ENCODE results near the gene LLGL2.

The LLGL2 gene

DNA sequence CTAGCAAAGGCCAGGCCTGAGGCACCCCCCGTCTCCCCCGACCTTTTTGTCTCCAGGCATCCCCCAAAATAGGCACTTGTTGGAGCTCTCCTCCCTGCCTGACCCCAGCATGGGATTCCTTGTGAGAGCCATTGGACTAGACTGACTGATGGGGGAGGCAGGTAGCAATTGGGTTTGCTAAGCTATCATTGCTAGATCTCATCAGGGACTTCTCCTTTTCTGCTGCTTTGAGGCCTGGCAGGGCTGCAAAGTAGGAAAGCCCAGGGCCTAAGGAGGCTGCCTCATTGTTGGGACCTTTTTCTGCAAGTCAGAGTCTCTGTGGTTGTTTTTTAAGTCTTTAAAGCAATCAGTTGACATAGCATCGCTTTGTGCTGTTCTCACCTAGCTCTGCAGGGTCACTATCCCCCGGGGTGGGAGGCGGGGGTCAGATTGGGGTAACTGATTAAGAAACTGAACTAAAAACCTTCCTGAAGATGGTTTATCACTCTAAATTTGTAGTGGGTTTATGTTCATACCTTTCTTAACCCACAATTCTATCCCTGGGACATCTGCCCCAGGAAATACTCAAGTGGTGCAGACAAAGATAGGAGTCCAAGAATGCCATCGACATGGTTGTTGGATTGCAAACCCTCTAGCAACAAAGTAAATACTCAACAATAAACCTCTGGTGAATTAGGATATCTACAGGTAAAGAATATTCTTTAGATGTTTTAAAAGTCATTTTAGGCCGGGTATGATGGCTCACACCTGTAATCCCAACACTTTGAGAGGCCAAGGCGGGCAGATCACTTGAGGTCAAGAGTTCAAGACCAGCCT lies 28.0 kb downstream of the LLGL2 start:
- no peak for DNase-seq

DNA sequence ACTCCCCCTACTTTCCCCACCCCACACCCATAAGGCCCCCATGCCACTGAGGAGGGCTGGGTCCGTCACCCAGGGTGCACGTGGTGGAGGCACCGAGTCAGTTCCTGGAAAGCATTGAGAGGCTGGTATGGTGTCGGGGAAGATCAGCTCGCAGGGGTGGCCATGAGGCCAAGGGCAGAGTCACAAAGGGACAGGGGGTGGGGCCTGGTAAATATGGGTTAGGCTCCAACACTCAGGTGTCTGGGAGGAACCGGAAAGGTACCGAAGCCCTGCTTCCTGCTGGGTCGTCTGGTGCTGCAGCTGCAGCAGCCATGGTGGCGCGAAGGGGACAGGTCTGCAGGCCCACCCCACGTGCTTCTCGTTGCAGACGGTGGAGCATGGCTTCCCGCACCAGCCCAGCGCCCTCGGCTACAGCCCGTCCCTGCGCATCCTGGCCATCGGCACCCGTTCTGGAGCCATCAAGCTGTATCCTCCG lies 30.2 kb downstream of the LLGL2 start:
- no peak for DNase-seq

DNA sequence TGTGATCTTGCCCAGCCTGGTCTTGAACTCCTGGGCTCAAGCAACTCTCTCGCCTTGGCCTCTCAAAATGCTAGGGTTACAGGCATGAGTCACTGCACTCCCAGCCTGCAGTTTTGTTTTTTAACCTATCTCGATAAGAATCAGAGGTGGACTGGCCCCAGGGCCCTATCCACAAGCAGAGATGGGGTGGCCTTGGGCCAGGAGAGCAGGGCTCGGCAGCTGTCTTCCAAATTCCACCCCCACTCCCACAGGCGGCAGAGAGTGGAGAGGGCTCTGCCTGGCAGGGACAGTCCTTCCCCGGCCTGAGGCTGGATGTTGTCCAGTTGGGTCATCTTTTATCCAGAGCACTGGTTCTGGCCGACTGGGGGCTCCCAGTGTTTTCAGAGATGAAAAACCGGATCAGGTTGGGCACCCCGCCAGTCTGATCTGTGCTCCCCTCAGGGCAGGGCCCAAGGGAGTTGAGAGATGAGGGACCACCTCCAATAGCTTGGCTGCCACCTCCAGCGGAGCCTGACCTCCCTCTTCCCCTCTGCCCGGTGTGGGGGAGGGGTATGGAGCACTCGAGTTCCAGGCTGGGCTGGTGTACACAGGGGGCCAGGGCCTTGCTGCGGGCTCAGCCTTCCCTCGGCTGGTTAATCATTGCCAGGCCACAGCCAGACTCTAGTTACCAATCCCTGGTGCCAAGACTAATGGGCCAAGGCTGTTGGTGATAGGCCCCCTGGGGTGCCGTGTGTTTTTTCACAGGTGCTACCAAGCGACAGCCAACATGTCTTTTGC lies 31.8 kb downstream of the LLGL2 start:
- DNase-seq: no peak

DNA sequence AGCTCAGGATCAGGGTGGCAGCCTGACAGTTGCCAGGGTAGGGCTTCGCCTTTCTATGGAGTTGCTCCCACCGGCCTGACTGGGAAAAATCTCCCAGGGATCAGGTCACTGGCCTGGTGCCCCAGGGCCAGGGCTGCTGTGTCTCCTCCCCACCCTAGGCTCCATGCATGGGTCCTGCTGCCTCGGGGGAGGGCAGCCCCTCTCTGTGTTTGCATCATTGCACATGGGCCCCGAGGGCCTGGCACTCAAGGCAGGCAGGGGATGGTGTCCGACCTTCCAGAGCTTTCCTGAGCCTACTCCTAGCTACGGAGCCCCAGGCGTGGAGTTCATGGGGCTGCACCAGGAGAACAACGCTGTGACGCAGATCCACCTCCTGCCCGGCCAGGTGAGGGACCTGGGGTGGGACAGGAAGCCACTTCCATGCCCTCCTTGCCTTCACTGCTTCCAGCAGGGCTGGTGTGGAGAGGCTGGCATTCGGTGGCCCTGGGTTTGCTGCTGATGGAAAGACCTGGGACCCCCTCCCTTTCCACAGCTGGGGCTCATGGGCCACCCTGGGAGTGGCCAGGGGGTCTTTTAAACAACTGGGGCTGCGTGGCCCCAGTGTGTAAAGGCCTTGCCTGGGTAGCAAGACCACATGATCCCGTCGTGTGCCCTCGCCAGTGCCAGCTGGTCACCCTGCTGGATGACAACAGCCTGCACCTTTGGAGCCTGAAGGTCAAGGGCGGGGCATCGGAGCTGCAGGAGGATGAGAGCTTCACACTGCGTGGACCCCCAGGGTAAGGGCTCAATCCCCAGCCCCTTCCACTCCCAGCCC lies 32.6 kb downstream of the LLGL2 start:
- DNase-seq: no peak

DNA sequence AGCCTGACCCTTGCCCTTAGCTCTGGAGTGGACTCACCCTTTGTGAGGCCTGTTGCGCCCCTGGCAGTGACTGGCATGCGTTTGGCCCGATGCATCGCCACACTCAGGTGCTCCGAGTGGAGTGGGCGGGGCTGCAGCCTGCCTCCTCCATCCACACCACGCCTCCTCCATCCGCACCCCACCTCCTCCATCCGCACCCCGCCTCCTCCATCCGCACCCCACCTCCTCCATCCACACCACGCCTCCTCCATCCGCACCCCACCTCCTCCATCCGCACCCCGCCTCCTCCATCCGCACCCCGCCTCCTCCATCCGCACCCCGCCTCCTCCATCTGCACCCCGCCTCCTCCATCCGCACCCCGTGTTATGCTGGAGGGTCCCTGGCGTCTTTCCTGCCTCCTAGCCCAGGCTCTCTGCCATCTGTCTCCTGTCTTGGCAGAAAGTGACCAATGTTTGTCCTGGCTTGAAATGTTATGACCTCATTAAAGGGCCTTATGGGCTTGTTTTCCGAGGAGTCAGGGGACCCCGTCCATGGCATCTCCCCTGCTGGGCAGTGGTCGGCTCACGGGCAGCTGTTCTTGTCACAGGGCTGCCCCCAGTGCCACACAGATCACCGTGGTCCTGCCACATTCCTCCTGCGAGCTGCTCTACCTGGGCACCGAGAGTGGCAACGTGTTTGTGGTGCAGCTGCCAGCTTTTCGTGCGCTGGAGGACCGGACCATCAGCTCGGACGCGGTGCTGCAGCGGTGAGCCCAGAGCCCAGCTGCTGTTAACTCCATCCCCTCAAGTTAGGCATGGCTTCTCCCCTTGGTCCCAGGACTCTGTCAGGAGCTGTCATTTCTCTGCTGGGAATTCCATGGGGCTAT lies 33.4 kb downstream of the LLGL2 start:
- no peak for DNase-seq

DNA sequence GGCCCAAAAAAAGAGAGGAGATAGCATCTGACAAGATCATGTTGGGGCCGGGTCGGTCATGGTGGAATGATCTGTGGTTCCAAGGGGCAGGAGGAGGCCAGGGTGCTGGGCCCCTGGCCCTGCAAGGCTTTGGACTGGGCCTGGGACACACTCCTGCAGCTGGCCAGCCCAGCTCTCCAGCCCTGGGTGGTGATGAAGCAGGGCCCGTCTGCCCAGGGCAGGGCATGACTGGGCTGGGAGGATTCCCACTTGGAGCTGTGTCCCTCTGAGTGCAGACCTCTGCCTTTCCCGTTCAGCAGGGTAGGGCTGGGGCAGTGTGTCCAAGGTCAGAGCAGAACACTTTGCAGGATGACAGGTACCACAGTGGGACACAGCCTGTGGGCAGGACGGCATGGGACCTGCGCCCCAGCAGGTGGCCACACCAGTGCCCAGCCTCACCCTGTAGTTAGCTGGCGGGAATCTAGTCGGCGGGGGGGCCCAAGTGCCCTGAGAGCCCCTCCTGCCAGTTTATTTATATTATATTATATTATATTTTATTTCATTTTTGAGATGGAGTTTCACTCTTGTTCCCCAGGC lies 34.5 kb downstream of the LLGL2 start:
- DNase-seq: no peak

DNA sequence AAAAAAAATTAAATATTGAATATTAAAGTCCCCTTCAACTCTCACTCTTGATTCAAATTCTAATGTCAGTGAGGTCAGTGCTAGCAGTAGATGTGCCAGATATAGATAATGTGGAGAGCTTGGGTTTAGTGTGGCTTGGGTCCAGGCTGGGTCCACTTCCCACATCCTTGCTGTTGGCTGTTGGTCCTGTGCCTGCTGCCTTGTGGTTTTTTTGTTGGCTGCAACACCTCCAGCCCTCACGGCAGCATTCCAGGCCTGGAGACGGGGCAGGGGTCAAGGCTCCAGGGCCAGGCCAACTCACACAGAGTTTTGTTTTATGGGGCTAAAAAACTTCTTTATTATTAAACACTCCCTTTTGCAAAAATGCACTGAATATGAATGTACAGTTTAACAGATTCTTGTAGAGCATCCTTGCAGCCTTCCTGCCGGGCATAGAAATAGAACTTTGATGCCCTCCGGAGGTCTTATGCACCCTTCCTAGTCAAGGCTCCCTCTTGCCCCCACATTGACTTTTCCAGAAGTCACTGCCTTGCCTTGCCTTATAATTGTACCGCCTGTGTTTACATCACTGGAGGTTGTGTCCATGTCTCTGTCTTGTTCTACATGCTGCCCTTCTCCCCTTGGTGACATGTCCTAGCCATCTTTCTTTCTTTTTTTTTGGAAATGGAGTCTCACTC lies 36.6 kb downstream of the LLGL2 start:
- DNase-seq: no peak

DNA sequence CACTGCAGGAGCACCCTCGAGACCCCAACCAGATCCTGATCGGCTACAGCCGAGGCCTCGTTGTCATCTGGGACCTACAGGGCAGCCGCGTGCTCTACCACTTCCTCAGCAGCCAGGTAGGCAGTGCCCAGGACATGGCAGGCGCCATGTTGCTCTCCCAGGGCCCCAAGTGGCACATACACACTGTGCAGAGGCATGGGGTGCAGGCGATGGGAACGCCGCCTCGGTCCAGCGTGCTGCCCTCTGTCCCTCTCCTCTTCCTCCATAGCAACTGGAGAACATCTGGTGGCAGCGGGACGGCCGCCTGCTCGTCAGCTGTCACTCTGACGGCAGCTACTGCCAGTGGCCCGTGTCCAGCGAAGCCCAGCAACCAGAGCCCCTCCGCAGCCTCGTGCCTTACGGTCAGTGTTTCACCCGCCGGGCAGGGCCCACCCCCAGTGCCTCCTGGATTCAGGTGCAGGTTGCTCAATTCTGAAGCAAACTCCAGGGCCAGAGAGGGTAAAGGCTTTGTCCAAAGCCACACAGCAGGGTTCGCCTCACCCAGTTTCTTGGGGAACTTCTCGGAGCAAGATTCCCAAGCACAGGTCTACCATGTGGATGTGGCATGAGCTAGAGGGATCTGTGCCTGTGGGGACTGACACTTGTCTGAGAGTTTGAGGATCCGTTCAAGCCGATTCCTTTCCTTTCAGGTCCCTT lies 37.7 kb downstream of the LLGL2 start:
- DNase-seq: no peak

DNA sequence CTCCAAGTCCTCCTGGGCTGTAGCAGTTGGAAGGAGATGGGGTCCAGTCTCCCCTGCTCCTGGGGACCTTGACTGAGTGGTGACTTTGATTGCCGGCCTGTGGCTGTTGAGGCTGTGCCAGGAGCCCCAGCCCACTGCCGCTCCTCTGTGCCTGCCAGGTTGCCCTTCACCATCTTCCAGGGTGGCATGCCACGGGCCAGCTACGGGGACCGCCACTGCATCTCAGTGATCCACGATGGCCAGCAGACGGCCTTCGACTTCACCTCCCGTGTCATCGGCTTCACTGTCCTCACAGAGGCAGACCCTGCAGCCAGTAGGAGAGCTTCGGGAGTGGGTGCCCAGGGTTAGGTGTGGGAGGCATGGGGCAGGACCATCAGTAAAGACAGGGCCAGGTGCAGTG lies 38.7 kb downstream of the LLGL2 start:
- DNase-seq: no peak

DNA sequence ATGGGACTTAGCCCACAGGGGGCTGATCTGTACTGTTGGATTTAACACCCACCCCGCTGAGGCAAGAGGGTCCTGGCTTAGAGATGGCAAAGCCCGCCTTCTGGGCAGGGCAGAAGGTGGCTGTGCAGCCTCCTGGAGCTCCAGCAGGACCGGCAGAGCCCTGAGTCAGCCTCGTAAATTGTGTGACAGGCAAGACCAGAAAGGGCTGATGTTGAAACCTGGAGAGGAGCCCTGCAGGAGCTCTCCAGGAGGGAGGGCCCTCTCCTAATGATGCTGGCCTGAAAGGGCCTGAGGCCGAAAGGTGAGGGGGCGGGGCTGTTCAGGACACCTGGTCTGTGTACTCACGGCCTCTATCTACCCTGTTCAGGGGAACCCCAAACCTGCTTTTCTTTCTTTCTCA lies 39.6 kb downstream of the LLGL2 start:
- DNase-seq: no peak

DNA sequence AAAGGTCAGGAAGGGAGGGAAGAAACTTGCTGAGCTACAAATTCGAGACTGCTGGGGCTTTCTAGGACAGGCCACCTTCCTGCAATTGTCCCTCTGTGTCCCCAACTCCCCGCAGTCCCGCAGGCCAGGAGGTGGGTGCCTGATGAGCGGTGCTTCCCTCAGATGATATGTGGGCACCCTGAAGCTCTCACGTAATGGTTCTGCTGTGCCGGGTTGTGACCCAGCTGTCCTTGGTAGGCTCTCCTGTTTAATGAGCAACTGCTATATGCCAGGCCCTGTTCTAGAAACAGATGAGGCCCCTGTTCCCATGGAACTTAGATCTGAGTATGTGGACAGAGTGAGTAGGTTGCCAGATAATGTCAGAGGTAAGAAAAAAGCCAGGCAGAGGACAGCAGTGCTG lies 40.1 kb downstream of the LLGL2 start:
- no peak for DNase-seq

DNA sequence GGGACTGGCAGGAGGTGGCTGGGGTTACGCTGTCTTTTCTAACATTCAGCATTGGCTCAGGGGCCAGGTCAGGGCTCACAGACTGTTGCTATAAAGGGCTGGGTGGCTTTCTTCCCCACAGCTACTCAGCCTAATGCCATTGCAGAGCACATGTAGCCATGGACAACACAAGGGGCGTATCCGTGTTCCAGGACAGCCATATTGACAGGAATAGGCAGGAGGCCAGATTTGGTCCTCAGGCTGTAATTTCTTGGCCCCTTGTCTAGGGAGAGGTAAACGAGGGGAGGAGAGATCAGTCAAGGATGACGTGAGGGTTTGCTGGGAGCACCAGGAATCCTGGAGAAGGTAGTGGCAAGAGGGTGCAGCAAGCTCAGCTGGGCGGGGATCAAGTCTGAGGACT lies 40.9 kb downstream of the LLGL2 start:
- DNase-seq: no peak

DNA sequence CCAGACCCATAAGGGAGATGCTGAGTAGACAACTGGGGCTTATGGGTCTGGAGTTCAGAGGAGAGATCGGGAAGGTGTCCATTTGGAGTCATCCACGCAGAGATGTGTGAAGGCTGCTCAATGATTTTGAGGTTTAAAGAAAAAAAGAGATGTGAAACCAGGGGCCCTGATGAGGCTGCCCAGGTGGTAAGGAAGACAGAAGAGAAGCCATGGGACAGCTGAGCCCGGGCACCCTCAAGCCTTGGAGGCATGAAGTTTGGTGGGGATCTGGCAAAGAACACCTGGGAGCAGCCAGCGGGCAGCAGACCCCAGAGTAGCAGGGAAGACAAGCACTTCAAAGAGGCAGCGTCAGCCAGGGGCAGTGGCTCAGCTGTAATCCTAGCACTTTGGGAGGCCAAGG lies 41.3 kb downstream of the LLGL2 start:
- DNase-seq: no peak

DNA sequence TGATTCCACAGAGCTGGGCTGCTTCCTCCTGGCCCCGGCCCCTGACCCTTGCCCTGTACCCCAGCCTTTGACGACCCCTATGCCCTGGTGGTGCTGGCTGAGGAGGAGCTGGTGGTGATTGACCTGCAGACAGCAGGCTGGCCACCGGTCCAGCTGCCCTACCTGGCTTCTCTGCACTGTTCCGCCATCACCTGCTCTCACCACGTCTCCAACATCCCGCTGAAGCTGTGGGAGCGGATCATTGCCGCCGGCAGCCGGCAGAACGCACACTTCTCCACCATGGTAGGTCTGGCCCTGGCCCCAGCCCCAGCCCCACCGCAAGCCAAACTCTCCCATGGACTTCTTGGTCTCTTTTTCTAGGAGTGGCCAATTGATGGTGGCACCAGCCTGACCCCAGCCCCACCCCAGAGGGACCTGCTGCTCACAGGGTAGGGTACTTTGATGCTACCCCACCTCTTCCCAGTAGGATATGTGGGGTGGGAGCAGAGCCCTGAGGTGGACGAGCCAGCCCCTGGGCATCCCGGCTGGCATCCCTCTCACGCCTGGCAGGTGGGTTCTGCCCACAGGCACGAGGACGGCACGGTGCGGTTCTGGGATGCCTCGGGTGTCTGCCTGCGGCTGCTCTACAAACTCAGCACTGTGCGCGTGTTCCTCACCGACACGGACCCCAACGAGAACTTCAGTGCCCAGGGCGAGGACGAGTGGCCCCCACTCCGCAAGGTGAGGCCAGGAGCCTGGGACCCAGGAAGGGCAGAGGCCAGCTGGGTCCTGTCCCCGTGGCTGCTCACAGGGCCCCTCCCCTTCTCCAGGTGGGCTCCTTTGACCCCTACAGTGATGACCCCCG lies 43.1 kb downstream of the LLGL2 start:
- DNase-seq: no peak

DNA sequence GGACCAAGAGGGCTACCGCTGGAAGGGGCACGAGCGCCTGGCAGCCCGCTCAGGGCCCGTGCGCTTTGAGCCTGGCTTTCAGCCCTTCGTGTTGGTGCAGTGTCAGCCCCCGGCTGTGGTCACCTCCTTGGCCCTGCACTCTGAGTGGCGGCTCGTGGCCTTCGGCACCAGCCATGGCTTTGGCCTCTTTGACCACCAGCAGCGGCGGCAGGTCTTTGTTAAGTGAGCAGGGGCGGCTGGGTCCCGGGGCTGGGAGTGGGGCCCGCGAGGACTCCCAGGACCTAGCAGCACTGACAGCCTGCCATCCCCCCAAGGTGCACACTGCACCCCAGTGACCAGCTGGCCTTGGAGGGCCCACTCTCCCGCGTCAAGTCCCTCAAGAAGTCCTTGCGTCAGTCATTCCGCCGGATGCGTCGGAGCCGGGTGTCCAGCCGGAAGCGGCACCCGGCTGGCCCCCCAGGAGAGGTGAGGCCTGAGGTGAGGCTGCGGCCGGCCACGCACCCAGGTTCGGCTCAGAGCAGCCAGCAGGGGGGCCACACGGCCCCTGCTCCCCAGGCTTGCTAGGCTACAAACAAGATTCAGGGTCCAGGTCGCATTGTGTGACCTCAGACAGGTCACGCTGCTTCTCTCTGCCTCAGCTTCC lies 44.7 kb downstream of the LLGL2 start:
- no peak for DNase-seq

DNA sequence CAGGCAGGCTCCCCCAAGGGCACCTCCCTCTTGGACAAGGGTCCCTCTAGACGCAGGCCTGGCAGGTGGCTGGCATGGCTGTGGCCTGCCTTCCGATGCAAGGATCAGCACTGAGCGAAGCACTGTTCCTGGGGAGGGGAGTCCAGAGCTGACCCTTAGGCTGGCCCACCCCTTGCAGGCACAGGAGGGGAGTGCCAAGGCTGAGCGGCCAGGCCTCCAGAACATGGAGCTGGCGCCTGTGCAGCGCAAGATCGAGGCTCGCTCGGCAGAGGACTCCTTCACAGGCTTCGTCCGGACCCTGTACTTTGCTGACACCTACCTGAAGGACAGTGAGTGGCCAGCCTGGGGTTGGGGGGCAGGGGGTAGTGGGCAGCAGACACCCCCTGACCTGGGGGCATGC lies 45.3 kb downstream of the LLGL2 start:
- no peak for DNase-seq

DNA sequence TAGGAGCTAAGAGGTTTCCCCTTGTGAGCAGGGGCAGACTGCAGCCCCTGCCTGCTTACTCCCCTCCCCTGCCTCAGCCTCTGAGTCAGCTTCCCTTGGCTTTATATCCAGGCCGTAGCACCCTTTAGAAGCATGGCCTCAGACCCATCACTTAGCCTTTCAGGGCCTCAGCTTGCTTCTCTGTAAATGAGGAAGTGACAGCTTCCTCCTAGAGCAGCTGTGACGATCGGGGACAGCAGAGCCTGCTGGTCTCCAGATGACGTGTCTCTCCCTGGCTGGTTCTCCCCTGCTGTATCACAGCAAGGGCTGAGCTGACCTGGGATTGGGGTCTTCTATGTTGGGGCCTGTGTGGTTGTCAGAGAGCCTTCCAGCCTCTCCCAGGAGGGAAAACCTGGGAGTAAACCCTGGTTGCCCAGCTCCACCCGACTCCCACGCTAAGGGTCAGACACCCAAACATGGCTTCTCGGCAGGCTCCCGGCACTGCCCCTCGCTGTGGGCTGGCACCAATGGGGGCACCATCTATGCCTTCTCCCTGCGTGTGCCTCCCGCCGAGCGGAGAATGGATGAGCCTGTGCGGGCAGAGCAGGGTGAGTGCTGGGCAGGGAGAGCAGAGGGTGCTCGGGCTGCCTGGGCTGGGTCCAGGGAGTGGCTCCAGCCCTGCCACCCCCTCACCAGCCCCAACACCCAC lies 45.8 kb downstream of the LLGL2 start:
- no peak for DNase-seq

DNA sequence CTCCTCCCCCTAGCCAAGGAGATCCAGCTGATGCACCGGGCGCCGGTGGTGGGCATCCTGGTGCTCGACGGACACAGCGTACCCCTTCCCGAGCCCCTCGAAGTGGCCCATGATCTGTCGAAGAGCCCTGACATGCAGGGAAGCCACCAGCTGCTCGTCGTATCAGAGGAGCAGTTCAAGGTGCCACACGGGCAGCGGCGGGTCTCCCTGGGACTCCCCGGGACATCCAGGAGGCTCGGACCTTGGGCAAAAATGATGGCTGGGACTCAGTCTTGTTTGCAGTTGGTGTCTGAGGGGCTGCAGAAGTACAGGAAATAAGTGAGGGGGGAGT lies 46.4 kb downstream of the LLGL2 start:
- DNase-seq: no peak
